Measurements from ENCODE around the gene ZNF276.
"Not testable (repeated sequence)": the region's sequence is repeated elsewhere in the genome, so short reads cannot be mapped to it uniquely, and the experiment has no call there.

ZNF276 gene

GRCh38 chr16:89697616-89698331 lies 23.6 kb upstream of the ZNF276 start:
- no peak overlapping the region for H2BK5ac ChIP-seq (ENCODE audit: low read length)
- H2AK5ac ChIP-seq (ENCODE audit: low read length), result no peak overlapping the region
- H3K79me2 ChIP-seq (ENCODE audit: control insufficient read depth, insufficient read depth, low read length), result no peaks in the 10 kb centered on the region
- no peak overlapping the region for H3K56ac ChIP-seq (ENCODE audit: low read length)
- no peak overlapping the region for H3K4me3 ChIP-seq (ENCODE audit: low read length)
- H3K27ac ChIP-seq (ENCODE audit: low read depth, low read length), result no peak overlapping the region
- no peak overlapping the region for H4K8ac ChIP-seq (ENCODE audit: low read depth, low read length)
- H3K4ac ChIP-seq (ENCODE audit: low read depth, low read length), result no peak overlapping the region
- H2BK15ac ChIP-seq (replicated peaks; ENCODE audit: low read depth), result no peak overlapping the region
- DNase-seq, result no peak
- H3K27me3 ChIP-seq (ENCODE audit: insufficient read depth, low read length, poor library complexity), result no peaks in the 10 kb centered on the region
- H3K4me1 ChIP-seq (ENCODE audit: control insufficient read depth, low read depth, low read length), result peaks cover 7% of the 10 kb centered on the region
- H3K36me3 ChIP-seq (ENCODE audit: control insufficient read depth, insufficient read depth, low read length), result peaks cover 9% of the 10 kb centered on the region
- H3K18ac ChIP-seq (ENCODE audit: low read length), result no peak overlapping the region
- no peak overlapping the region for H3K23ac ChIP-seq (ENCODE audit: low read length)
- H3K4me2 ChIP-seq (ENCODE audit: low read length), result no peak overlapping the region
- no peak overlapping the region for H3K9ac ChIP-seq (ENCODE audit: low read length)
- H4K5ac ChIP-seq (ENCODE audit: low read length), result no peak overlapping the region
- WGBS (ENCODE audit: extremely low coverage, insufficient coverage, low lambda C conversion rate), result no CpG with 5 or more reads among the region's 32 CpGs
- no peaks in the 10 kb centered on the region for H3K79me1 ChIP-seq (ENCODE audit: low read length)
- no peak overlapping the region for H2BK120ac ChIP-seq (ENCODE audit: low read depth, low read length)

GRCh38 chr16:89698717-89699116 lies 22.6 kb upstream of the ZNF276 start:
- H3K79me2 ChIP-seq (ENCODE audit: control insufficient read depth, insufficient read depth, low read length); H3K4me3 ChIP-seq (ENCODE audit: low read length); H3K18ac ChIP-seq (ENCODE audit: low read length); H3K23ac ChIP-seq (ENCODE audit: low read length); H2BK120ac ChIP-seq (ENCODE audit: low read depth, low read length); H2BK15ac ChIP-seq (replicated peaks; ENCODE audit: low read depth); H3K79me1 ChIP-seq (ENCODE audit: low read length); H2AK5ac ChIP-seq (ENCODE audit: low read length); DNase-seq; H3K36me3 ChIP-seq (ENCODE audit: control insufficient read depth, insufficient read depth, low read length); H3K27ac ChIP-seq (ENCODE audit: low read depth, low read length); H3K9ac ChIP-seq (ENCODE audit: low read length); H2BK5ac ChIP-seq (ENCODE audit: low read length); H3K4me2 ChIP-seq (ENCODE audit: low read length); H4K5ac ChIP-seq (ENCODE audit: low read length); H4K8ac ChIP-seq (ENCODE audit: low read depth, low read length); H3K56ac ChIP-seq (ENCODE audit: low read length); H3K27me3 ChIP-seq (ENCODE audit: insufficient read depth, low read length, poor library complexity); H3K4me1 ChIP-seq (ENCODE audit: control insufficient read depth, low read depth, low read length); H3K4ac ChIP-seq (ENCODE audit: low read depth, low read length): not testable (repeated sequence)
- WGBS (ENCODE audit: extremely low coverage, insufficient coverage, low lambda C conversion rate), result no CpG with 5 or more reads among the region's 14 CpGs

DNA sequence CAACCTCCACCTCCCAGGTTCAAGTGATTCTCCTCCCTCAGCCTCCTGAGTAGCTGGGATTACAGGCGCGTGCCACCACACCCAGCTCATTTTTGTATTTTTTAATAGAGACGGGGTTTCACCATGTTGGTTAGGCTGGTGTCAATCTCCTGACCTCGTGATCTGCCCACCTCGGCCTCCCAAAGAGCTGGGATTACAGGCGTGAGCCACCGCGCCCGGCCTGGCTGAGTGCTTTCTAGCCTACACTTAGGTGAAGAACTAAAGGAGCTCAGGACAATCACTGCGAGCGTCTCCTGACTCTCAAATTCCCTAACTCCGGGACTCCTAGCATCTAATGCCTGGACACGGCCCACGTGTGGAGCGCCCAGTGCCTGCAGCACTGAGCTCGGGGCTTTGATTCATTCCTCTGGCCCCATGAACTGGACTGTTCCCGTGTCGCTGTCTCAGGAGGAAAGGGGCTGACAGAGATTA lies 21.7 kb upstream of the ZNF276 start:
- not testable (repeated sequence) for H2BK120ac ChIP-seq (ENCODE audit: low read depth, low read length); H2BK15ac ChIP-seq (replicated peaks; ENCODE audit: low read depth); H3K4ac ChIP-seq (ENCODE audit: low read depth, low read length); H3K36me3 ChIP-seq (ENCODE audit: control insufficient read depth, insufficient read depth, low read length); DNase-seq; H4K8ac ChIP-seq (ENCODE audit: low read depth, low read length); H2BK5ac ChIP-seq (ENCODE audit: low read length); H3K4me3 ChIP-seq (ENCODE audit: low read length); H3K23ac ChIP-seq (ENCODE audit: low read length); H3K27ac ChIP-seq (ENCODE audit: low read depth, low read length); H3K18ac ChIP-seq (ENCODE audit: low read length); H4K5ac ChIP-seq (ENCODE audit: low read length); H3K79me1 ChIP-seq (ENCODE audit: low read length); H3K4me1 ChIP-seq (ENCODE audit: control insufficient read depth, low read depth, low read length); H2AK5ac ChIP-seq (ENCODE audit: low read length); H3K79me2 ChIP-seq (ENCODE audit: control insufficient read depth, insufficient read depth, low read length); H3K27me3 ChIP-seq (ENCODE audit: insufficient read depth, low read length, poor library complexity)
- H3K56ac ChIP-seq (ENCODE audit: low read length), result peak overlapping the region; percentile 69
- peak overlapping the region; percentile 71 for H3K9ac ChIP-seq (ENCODE audit: low read length)
- WGBS (ENCODE audit: extremely low coverage, insufficient coverage, low lambda C conversion rate), result no CpG with 5 or more reads among the region's 18 CpGs
- H3K4me2 ChIP-seq (ENCODE audit: low read length), result peak overlapping the region; percentile 35

DNA sequence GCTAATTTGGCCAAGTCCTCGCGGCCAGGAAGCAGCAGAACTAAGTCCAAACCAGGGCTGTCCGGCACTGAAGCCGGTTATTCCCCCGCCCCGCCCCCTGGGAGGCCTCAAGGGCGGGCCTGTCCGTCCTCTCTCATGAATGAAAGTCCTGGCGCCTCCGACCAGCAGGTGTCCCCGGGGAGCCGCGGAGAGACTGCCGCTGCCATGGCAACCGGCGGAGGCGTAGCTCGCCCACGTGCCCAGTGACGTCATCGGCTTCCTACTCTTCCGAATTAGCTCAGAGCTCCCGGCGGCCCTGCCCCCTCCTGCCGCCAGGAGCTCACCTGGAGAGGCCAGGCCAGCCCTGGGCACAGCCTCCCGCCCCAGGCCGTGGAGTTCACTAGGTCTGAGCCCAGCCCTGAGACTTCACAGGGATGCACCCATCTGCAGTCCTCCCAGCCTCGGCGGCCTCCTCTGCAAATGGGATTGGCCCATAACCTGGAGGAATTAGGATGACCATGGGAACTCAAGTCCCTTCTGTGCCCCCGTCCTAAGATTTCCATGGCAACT lies 21.2 kb upstream of the ZNF276 start:
- Histone ChIP-seq H3K4ac (ENCODE audit: low read depth, low read length) (no peak overlapping the region), H3K36me3 (ENCODE audit: control insufficient read depth, insufficient read depth, low read length) (peaks cover 2% of the 10 kb centered on the region), H2BK5ac (ENCODE audit: low read length) (no peak overlapping the region), H3K9ac (ENCODE audit: low read length) (peak overlapping the region; percentile 80), H3K27ac (ENCODE audit: low read depth, low read length) (no peak overlapping the region), H2BK15ac (replicated peaks; ENCODE audit: low read depth) (no peak overlapping the region), H4K8ac (ENCODE audit: low read depth, low read length) (no peak overlapping the region), H3K56ac (ENCODE audit: low read length) (peak overlapping the region; percentile 90), H3K27me3 (ENCODE audit: insufficient read depth, low read length, poor library complexity) (no peaks in the 10 kb centered on the region), H2AK5ac (ENCODE audit: low read length) (no peak overlapping the region), H2BK120ac (ENCODE audit: low read depth, low read length) (no peak overlapping the region), H3K4me3 (ENCODE audit: low read length) (peak overlapping the region; percentile 74), H3K79me2 (ENCODE audit: control insufficient read depth, insufficient read depth, low read length) (no peaks in the 10 kb centered on the region), H3K23ac (ENCODE audit: low read length) (peak overlapping the region; percentile 80), H3K4me1 (ENCODE audit: control insufficient read depth, low read depth, low read length) (peaks cover 7% of the 10 kb centered on the region), H3K4me2 (ENCODE audit: low read length) (peak overlapping the region; percentile 88), H3K18ac (ENCODE audit: low read length) (no peak overlapping the region), H4K5ac (ENCODE audit: low read length) (no peak overlapping the region), H3K79me1 (ENCODE audit: low read length) (no peaks in the 10 kb centered on the region)
- WGBS (ENCODE audit: extremely low coverage, insufficient coverage, low lambda C conversion rate), result no CpG with 5 or more reads among the region's 30 CpGs
- DNase-seq, result peak; percentile 100

DNA sequence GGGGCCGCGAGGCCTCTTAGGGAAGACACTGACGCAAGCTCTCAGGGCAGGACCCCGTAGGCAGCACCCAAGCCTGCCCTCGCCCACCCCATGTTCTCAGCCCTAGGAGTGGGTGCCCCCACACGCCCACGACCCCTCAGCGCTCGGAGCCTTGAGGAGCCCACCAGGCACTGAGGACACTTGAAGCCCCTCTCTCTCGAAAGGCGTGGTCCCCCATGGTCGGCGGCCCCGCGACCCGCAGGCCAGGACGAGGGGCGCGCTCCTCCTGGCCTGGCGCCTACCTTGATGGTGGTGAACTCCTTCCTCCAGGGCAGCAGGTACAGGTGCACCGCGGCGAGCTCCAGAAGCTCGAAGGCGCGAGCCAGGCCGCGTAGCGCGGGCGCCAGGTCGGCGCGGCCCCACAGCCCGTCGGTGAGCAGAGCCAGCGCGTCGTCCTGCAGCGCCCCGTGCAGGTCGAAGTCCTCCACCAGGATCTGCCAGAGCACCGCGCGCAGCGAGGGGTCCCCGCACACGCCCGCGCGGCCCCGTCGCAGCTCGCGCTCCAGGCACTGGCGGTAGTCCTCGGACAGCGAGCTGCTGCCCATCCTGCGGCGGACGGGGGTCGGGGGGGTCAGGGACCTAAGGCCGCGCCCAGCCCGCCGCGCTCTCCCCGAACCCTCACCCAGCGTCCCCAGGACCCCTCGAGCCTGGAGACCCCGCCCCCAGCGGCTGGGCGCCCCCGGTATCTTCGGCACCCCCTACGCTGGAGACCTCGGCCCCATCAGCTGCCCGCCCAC lies 20.5 kb upstream of the ZNF276 start:
- H2BK15ac ChIP-seq (replicated peaks; ENCODE audit: low read depth), result no peak overlapping the region
- H3K36me3 ChIP-seq (ENCODE audit: control insufficient read depth, insufficient read depth, low read length), result peaks cover 2% of the 10 kb centered on the region
- H4K8ac ChIP-seq (ENCODE audit: low read depth, low read length), result no peak overlapping the region
- peak overlapping the region; percentile 80 for H3K23ac ChIP-seq (ENCODE audit: low read length)
- H2BK5ac ChIP-seq (ENCODE audit: low read length), result no peak overlapping the region
- H3K4me2 ChIP-seq (ENCODE audit: low read length), result peak overlapping the region; percentile 88
- no CpG with 5 or more reads among the region's 78 CpGs for WGBS (ENCODE audit: extremely low coverage, insufficient coverage, low lambda C conversion rate)
- H3K27ac ChIP-seq (ENCODE audit: low read depth, low read length), result peak overlapping the region; percentile 55
- H3K18ac ChIP-seq (ENCODE audit: low read length), result no peak overlapping the region
- H3K56ac ChIP-seq (ENCODE audit: low read length), result peak overlapping the region; percentile 90
- H3K4ac ChIP-seq (ENCODE audit: low read depth, low read length), result no peak overlapping the region
- H3K79me2 ChIP-seq (ENCODE audit: control insufficient read depth, insufficient read depth, low read length), result no peaks in the 10 kb centered on the region
- peaks cover 7% of the 10 kb centered on the region for H3K4me1 ChIP-seq (ENCODE audit: control insufficient read depth, low read depth, low read length)
- no peak overlapping the region for H2BK120ac ChIP-seq (ENCODE audit: low read depth, low read length)
- peak overlapping the region; percentile 80 for H3K9ac ChIP-seq (ENCODE audit: low read length)
- H2AK5ac ChIP-seq (ENCODE audit: low read length), result no peak overlapping the region
- H3K27me3 ChIP-seq (ENCODE audit: insufficient read depth, low read length, poor library complexity), result no peaks in the 10 kb centered on the region
- no peak overlapping the region for H4K5ac ChIP-seq (ENCODE audit: low read length)
- peak overlapping the region; percentile 74 for H3K4me3 ChIP-seq (ENCODE audit: low read length)
- H3K79me1 ChIP-seq (ENCODE audit: low read length), result no peaks in the 10 kb centered on the region
- DNase-seq, result peak; percentile 83

All from mesendoderm (in vitro differentiated cells).